SK-N-SH treated with all-trans-retinoic acid at 6 μM for 48 hours (cell line): ENCODE measurements around the gene PTPRG.

Experiments used
- ATAC-seq: fragments of 200-7000 bp; cut with Tn5 transposase; 3 replicates; pipeline ENCODE4 v1.9.1; 2020; ENCODE audit warnings: mild to moderate bottlenecking, moderate library complexity
- ARNTL ChIP-seq: fragments of 450-650 bp; formaldehyde crosslinking; IDR thresholded peaks from 2 replicates; pipeline ENCODE4 v1.5.0; 2020; ENCODE audit warnings: low read depth, mild to moderate bottlenecking, moderate library complexity, borderline replicate concordance
- BACH2 ChIP-seq: fragments of 250-450 bp; sonication (Bioruptor Pico); IDR thresholded peaks from 2 replicates; pipeline ENCODE4 v1.9.0; 2021; ENCODE audit warnings: mild to moderate bottlenecking, borderline replicate concordance
- CREB5 ChIP-seq: fragments of 250-450 bp; sonication (Bioruptor Pico); IDR thresholded peaks from 2 replicates; pipeline ENCODE4 v1.5.1; 2020; ENCODE audit warnings: low read depth, mild to moderate bottlenecking, moderate library complexity
- CSDC2 ChIP-seq: fragments of 250-450 bp; sonication (Bioruptor Pico); IDR thresholded peaks from 2 replicates; pipeline ENCODE4 v1.5.0; 2020; ENCODE audit warnings: mild to moderate bottlenecking, moderate library complexity
- GLIS3 ChIP-seq: fragments of 250-450 bp; sonication (Bioruptor Pico); IDR thresholded peaks from 2 replicates; pipeline ENCODE4 v1.5.0; 2020; ENCODE audit warnings: mild to moderate bottlenecking, moderate library complexity
- ISL1 ChIP-seq: fragments of 250-450 bp; sonication (Bioruptor Pico); IDR thresholded peaks from 2 replicates; pipeline ENCODE4 v2.1.2; 2022; ENCODE audit warnings: mild to moderate bottlenecking, moderate library complexity
- PATZ1 ChIP-seq: fragments of 250-450 bp; sonication (Bioruptor Pico); IDR thresholded peaks from 2 replicates; pipeline ENCODE4 v1.8.0; 2020; ENCODE audit warnings: mild to moderate bottlenecking, moderate library complexity, borderline replicate concordance
- PPARA ChIP-seq: fragments of 250-450 bp; sonication (Bioruptor Pico); IDR thresholded peaks from 2 replicates; pipeline ENCODE4 v1.5.0; 2020; ENCODE audit warnings: mild to moderate bottlenecking, borderline replicate concordance
- RARB ChIP-seq: fragments of 250-450 bp; sonication (Bioruptor Pico); IDR thresholded peaks from 2 replicates; pipeline ENCODE4 v1.8.0; 2021; ENCODE audit warnings: mild to moderate bottlenecking, moderate library complexity
- SNAI2 ChIP-seq: fragments of 250-450 bp; sonication (Bioruptor Pico); IDR thresholded peaks from 2 replicates; pipeline ENCODE4 v1.5.0; 2020; ENCODE audit warnings: mild to moderate bottlenecking, moderate library complexity
- TCF4 ChIP-seq: fragments of 250-450 bp; sonication (Bioruptor Pico); IDR thresholded peaks from 2 replicates; pipeline ENCODE4 v1.8.0; 2021; ENCODE audit warnings: mild to moderate bottlenecking, moderate library complexity, borderline replicate concordance
- TSHZ2 ChIP-seq: fragments of 250-450 bp; sonication (Bioruptor Pico); IDR thresholded peaks from 2 replicates; pipeline ENCODE4 v1.5.0; 2020; ENCODE audit warnings: mild to moderate bottlenecking, moderate library complexity
- ZFP3 ChIP-seq: fragments of 250-450 bp; sonication (Bioruptor Pico); IDR thresholded peaks from 2 replicates; pipeline ENCODE4 v1.5.0; 2020; ENCODE audit warnings: mild to moderate bottlenecking, moderate library complexity
- ZFP30 ChIP-seq: fragments of 450-650 bp; formaldehyde crosslinking; IDR thresholded peaks from 2 replicates; pipeline ENCODE4 v1.5.0; 2022; ENCODE audit warnings: mild to moderate bottlenecking, moderate library complexity
- ZNF565 ChIP-seq: fragments of 450-650 bp; formaldehyde crosslinking; conservative IDR thresholded peaks from 2 replicates; pipeline ENCODE4 v1.5.0; 2020; ENCODE audit warnings: low read depth, mild to moderate bottlenecking, moderate library complexity
- ZNF70 ChIP-seq: fragments of 450-650 bp; formaldehyde crosslinking; IDR thresholded peaks from 2 replicates; pipeline ENCODE4 v1.5.0; 2020; ENCODE audit warnings: mild to moderate bottlenecking, moderate library complexity

PTPRG gene

GRCh38 chr3:61631108-61631769, 69.9 kb downstream of the PTPRG start (continued):
- TF ChIP-seq TSHZ2 (no peak), SNAI2 (no peak), PATZ1 (CRISPR knock-in tag) (no peak), CSDC2 (CRISPR knock-in tag) (no peak)

GRCh38 chr3:61632568-61633175, 71.3 kb downstream of the PTPRG start:
- no peak for TF ChIP-seq PATZ1 (CRISPR knock-in tag)
- TF ChIP-seq CSDC2 (CRISPR knock-in tag), result no peak
- TF ChIP-seq ARNTL (CRISPR knock-in tag), result no peak
- no peak for TF ChIP-seq ZNF70 (CRISPR knock-in tag)
- TF ChIP-seq ZFP30 (CRISPR knock-in tag), result no peak
- no peak for TF ChIP-seq ZFP3
- TF ChIP-seq TSHZ2, result no peak
- no peak for TF ChIP-seq PPARA (CRISPR knock-in tag)
- no peak for TF ChIP-seq CREB5
- no peak for TF ChIP-seq RARB
- no peak for TF ChIP-seq ZNF565 (CRISPR knock-in tag)
- TF ChIP-seq TCF4 (CRISPR knock-in tag), result no peak
- no peak for TF ChIP-seq BACH2 (CRISPR knock-in tag)
- TF ChIP-seq GLIS3, result no peak
- TF ChIP-seq, all 23 proteins: peak for 0
- ATAC-seq, result no peak

- TF ChIP-seq CSDC2 (CRISPR knock-in tag), result no peak
- peak; percentile 35; the same call in 1 of the 2 replicates for TF ChIP-seq ISL1
- ATAC-seq, result no peak
These were observed 73.3 kb downstream of the PTPRG start for GRCh38 chr3:61634678-61635077.
